HepG2 (cell line): ENCODE measurements around the gene ALG14. TPM values are rescaled to one million over a fixed set of nuclear protein-coding genes. Genes with fewer than 3 reads are reported as not detected.

Source experiments
- ARNT2 ChIP-seq: sonication (generic); formaldehyde crosslinking; IDR thresholded peaks from 2 replicates; pipeline ENCODE4 v1.8.0; 2022; ENCODE audit warnings: mild to moderate bottlenecking, low read depth, missing genetic modification reagents, moderate library complexity
- BATF2 ChIP-seq: sonication (generic); formaldehyde crosslinking; IDR thresholded peaks from 2 replicates; pipeline ENCODE4 v1.8.0; 2022; ENCODE audit warnings: mild to moderate bottlenecking, missing genetic modification reagents, moderate library complexity
- FOXO1 ChIP-seq: sonication (generic); formaldehyde crosslinking; IDR thresholded peaks from 2 replicates; pipeline ENCODE4 v1.4.0; 2020; ENCODE audit warnings: missing genetic modification reagents
- IKZF4 ChIP-seq: sonication (generic); formaldehyde crosslinking; IDR thresholded peaks from 2 replicates; pipeline ENCODE4 v1.5.1; 2020; ENCODE audit warnings: borderline replicate concordance, mild to moderate bottlenecking, low read depth, missing genetic modification reagents; ENCODE audit errors: not compliant biosample characterization
- JDP2 ChIP-seq: sonication (generic); formaldehyde crosslinking; IDR thresholded peaks from 2 replicates; pipeline ENCODE4 v1.8.1; 2022; ENCODE audit warnings: missing genetic modification reagents, borderline replicate concordance
- MLLT10 ChIP-seq: sonication (generic); formaldehyde crosslinking; IDR thresholded peaks from 2 replicates; pipeline ENCODE4 v1.4.0; 2020; ENCODE audit warnings: missing genetic modification reagents
- MXD1 ChIP-seq: sonication (generic); formaldehyde crosslinking; IDR thresholded peaks from 2 replicates; pipeline ENCODE4 v1.4.0; 2020; ENCODE audit warnings: mild to moderate bottlenecking, missing genetic modification reagents
- MYNN ChIP-seq: sonication (generic); formaldehyde crosslinking; IDR thresholded peaks from 2 replicates; pipeline ENCODE4 v1.4.0; 2020; ENCODE audit warnings: mild to moderate bottlenecking, low read depth, missing genetic modification reagents
- NCOA2 ChIP-seq: sonication (generic); formaldehyde crosslinking; IDR thresholded peaks from 2 replicates; pipeline ENCODE4 v1.8.0; 2022; ENCODE audit warnings: inconsistent platforms
- NFE2 ChIP-seq: sonication (generic); formaldehyde crosslinking; IDR thresholded peaks from 2 replicates; pipeline ENCODE4 v1.4.0; 2020; ENCODE audit warnings: missing genetic modification reagents
- PAXIP1 ChIP-seq: sonication (generic); formaldehyde crosslinking; conservative IDR thresholded peaks from 2 replicates; pipeline ENCODE4 v1.4.0; 2020; ENCODE audit warnings: mild to moderate bottlenecking, missing genetic modification reagents, moderate library complexity
- RBM39 ChIP-seq: fragments of 200-400 bp; formaldehyde crosslinking; IDR thresholded peaks from one replicate; pipeline ENCODE4 v1.6.1; 2018; ENCODE audit warnings: antibody characterized with exemption, mild to moderate bottlenecking, low read depth, low read length; ENCODE audit not compliant: poor library complexity, severe bottlenecking
- ZBTB1 ChIP-seq: sonication (generic); formaldehyde crosslinking; IDR thresholded peaks from 2 replicates; pipeline ENCODE4 v1.4.0; 2020; ENCODE audit warnings: missing genetic modification reagents, borderline replicate concordance
- ZFP91 ChIP-seq: sonication (generic); formaldehyde crosslinking; IDR thresholded peaks from 2 replicates; pipeline ENCODE4 v1.9.0; 2022; ENCODE audit warnings: missing genetic modification reagents, mild to moderate bottlenecking, borderline replicate concordance
- ZNF17 ChIP-seq: sonication (generic); formaldehyde crosslinking; IDR thresholded peaks from 2 replicates; pipeline ENCODE4 v1.5.0; 2020; ENCODE audit warnings: mild to moderate bottlenecking, missing genetic modification reagents
- ZNF362 ChIP-seq: sonication (generic); formaldehyde crosslinking; IDR thresholded peaks from 2 replicates; pipeline ENCODE4 v1.4.0; 2020; ENCODE audit warnings: missing genetic modification reagents, mild to moderate bottlenecking, borderline replicate concordance
- ZNF432 ChIP-seq: sonication (generic); formaldehyde crosslinking; IDR thresholded peaks from 2 replicates; pipeline ENCODE4 v1.5.0; 2020; ENCODE audit warnings: missing genetic modification reagents, mild to moderate bottlenecking, borderline replicate concordance
- ZNF574 ChIP-seq: sonication (generic); formaldehyde crosslinking; IDR thresholded peaks from 2 replicates; pipeline ENCODE4 v1.4.0; 2020; ENCODE audit warnings: missing genetic modification reagents
- ZNF850 ChIP-seq: sonication (generic); formaldehyde crosslinking; conservative IDR thresholded peaks from 2 replicates; pipeline ENCODE4 v1.9.0; 2021; ENCODE audit warnings: mild to moderate bottlenecking, missing genetic modification reagents
- polyA plus RNA-seq, 8 experiments: library from polyadenylated mRNA; depleted of rRNA in 3 of 8; stranded (reverse) in 7 of 8; unstranded in 1 of 8; fragments of >200 nt; fragmentation: Illumina TruSeq in 4 of 8; extraction: Trizol in 4 of 8; gene quantifications; 2 replicates each; pipeline versions ENCODE4 v1.2.1 to v1.2.3, GENCODE V29; 2011 to 2016; ENCODE audit warnings: low read depth in 4 of 8, missing spikeins in 1 of 8, mixed read lengths in 1 of 8; ENCODE audit not compliant: insufficient read depth in 1 of 8
- total RNA-seq, 5 experiments: library from RNA; depleted of rRNA; stranded (reverse); fragments of >200 nt; fragmentation: Illumina TruSeq; extraction: Trizol; gene quantifications; 2 replicates each; pipeline ENCODE4 v1.2.3, GENCODE V29; 2016; ENCODE audit warnings: low read depth in 1 of 5

Gene ALG14
- total and polyA plus RNA-seq, 2 of the 13 experiments (the other 11 are each of a cell fraction or from before 2014, with no cell fraction given), result 4.5 to 12.7 TPM

- TF ChIP-seq ZNF574 (CRISPR knock-in tag), result peak; percentile 76
- TF ChIP-seq MYNN (CRISPR knock-in tag), result no peak
- TF ChIP-seq ZFP91 (CRISPR knock-in tag), result peak; percentile 59
- TF ChIP-seq NCOA2 (CRISPR knock-in tag), result no peak; the same call in 1 of the 2 replicates
- TF ChIP-seq FOXO1 (CRISPR knock-in tag), result no peak; the same call in 1 of the 2 replicates
- TF ChIP-seq ZNF850 (CRISPR knock-in tag), result no peak
- no peak for TF ChIP-seq JDP2 (CRISPR knock-in tag)
- no peak for TF ChIP-seq NFE2 (CRISPR knock-in tag)
- TF ChIP-seq MLLT10 (CRISPR knock-in tag), result no peak
- TF ChIP-seq RBM39, result peak; percentile 21
- TF ChIP-seq ZNF362 (CRISPR knock-in tag), result no peak
- peak; percentile 81; the same call in 1 of the 2 replicates for TF ChIP-seq MXD1 (CRISPR knock-in tag)
- peak; percentile 54 for TF ChIP-seq PAXIP1 (CRISPR knock-in tag)
- peak; percentile 39 for TF ChIP-seq IKZF4
- no peak for TF ChIP-seq ZBTB1 (CRISPR knock-in tag)
- TF ChIP-seq ZNF17 (CRISPR knock-in tag), result no peak
- TF ChIP-seq ARNT2 (CRISPR knock-in tag), result peak; percentile 90
- no peak for TF ChIP-seq BATF2 (CRISPR knock-in tag)
- TF ChIP-seq ZNF432 (CRISPR knock-in tag), result no peak
These were observed 145.8 kb downstream of the ALG14 start, which contains the start of gene CNN3 (continued) for GRCh38 chr1:94926915-94927404.
